Right lobe of liver (tissue), 6 donors: Measurements from ENCODE around the gene GGA1. TPM values are rescaled to one million over a fixed set of nuclear protein-coding genes. Genes with fewer than 3 reads are reported as not detected.

Experiments
- ATAC-seq, 4 donors: fragments of 200-7000 bp; cut with Tn5 transposase; one replicate each; pipeline ENCODE4 v1.9.1; 2020; ENCODE audit warnings: mild to moderate bottlenecking in 4 of 4, moderate library complexity in 4 of 4
- DNase-seq, 3 donors: peaks; one replicate each; pipeline ENCODE4 v3.0.0-alpha.2; 2020
- H3K27ac ChIP-seq, 3 donors: fragments of 200-600 bp; one replicate each; pipeline ENCODE4 v1.8.0; 2022
- H3K27me3 ChIP-seq, 2 donors: fragments of 200-600 bp; one replicate each; pipeline ENCODE4 v1.8.0; 2022
- H3K36me3 ChIP-seq, 4 donors: fragments of 200-600 bp; sonication (generic) in 1 of 4; one replicate each; pipeline versions ENCODE4 v1.5.1 to v1.8.0; 2017 to 2022; ENCODE audit warnings: control low read depth in 1 of 4
- H3K4me1 ChIP-seq, 4 donors: fragments of 200-600 bp; sonication (generic) in 1 of 4; one replicate each; pipeline versions ENCODE4 v1.5.1 to v1.8.0; 2017 to 2022; ENCODE audit warnings: control low read depth in 1 of 4
- H3K4me3 ChIP-seq, 3 donors: fragments of 200-600 bp; one replicate each; pipeline ENCODE4 v1.8.0; 2022
- H3K9me3 ChIP-seq, 4 donors: fragments of 200-600 bp; sonication (generic) in 1 of 4; one replicate each; pipeline versions ENCODE4 v1.5.1 to v1.8.0; 2017 to 2022; ENCODE audit warnings: control low read depth in 1 of 4
- CTCF ChIP-seq, 4 donors: fragments of 200-600 bp in 3 of 4; fragments of 450-650 bp in 1 of 4; IDR thresholded peaks; one replicate each; pipeline versions ENCODE4 v1.5.1 to v1.8.0; 2016 to 2022; ENCODE audit warnings: antibody characterized with exemption in 4 of 4, mild to moderate bottlenecking in 2 of 4
- POLR2A ChIP-seq: fragments of 450-650 bp; IDR thresholded peaks from one replicate; pipeline ENCODE4 v1.6.1; 2017; ENCODE audit warnings: antibody characterized with exemption, mild to moderate bottlenecking
- WGBS: methylation state at CpG from one replicate; pipeline ENCODE4 v1.1.6; 2018; ENCODE audit warnings: low coverage, low lambda C conversion rate; ENCODE audit not compliant: insufficient coverage; ENCODE audit errors: missing lambda C conversion rate; 5-methylcytosine and 5-hydroxymethylcytosine counted together
- intact Hi-C, 2 donors: fragments of 100-400 bp; cut with DNase I; formaldehyde crosslinking; loops; one replicate each; pipeline versions ENCODE4 v1.11.2 to v1.14.1; 2022
- total RNA-seq, 6 experiments: library from RNA; depleted of rRNA in 2 of 6; stranded (reverse); fragments of >200 nt in 2 of 6; fragmentation: NEBNext Ultra II Directional in 3 of 6; extraction: Animal tissue kit (Norgen Biotek cat#: 25700) in 3 of 6; gene quantifications; one replicate each; pipeline versions ENCODE4 v1.1.0 to v1.2.4, GENCODE V29; 2016 to 2023
- donor health status: DM: no; HTN: yes; CAD: no.
- donor health status: DM: no; HTN: no; CAD: no.
- donor health status: DM: no; HTN: no; CAD: no.
- donor health status: DM: no; HTN: yes; CAD: no.
- donor health status: DM: no; HTN: yes; CAD: no.

The GGA1 gene
- total RNA-seq, 6 experiments from 2014 or later: 18.4 to 27.3 (median 24.1) TPM

- Histone ChIP-seq H3K4me3 (no peak overlapping the region), H3K4me1 (peaks cover 0 to 89% (median 59%) of the 10 kb centered on the region in 4 donors), H3K9me3 (no peaks in the 10 kb centered on the region), H3K27ac (peak overlapping the region; percentile 47 to 99 (median 67)), H3K27me3 (no peaks in the 10 kb centered on the region), H3K36me3 (peaks cover 0 to 19% (median 7%) of the 10 kb centered on the region in 4 donors)
- ATAC-seq (peak; percentile 49 to 74 (median 68)), DNase-seq (peak; percentile 89 to 92 (median 92))
- intact Hi-C loops: no loop called here
- peak; percentile 36 for TF ChIP-seq POLR2A
- TF ChIP-seq CTCF (IDR thresholded peaks at IDR 0.05): peak; percentile 91 to 98 (median 95)
- WGBS: 6% methylated on average over 7 of the region's 16 CpGs
Measured at GRCh38 chr22:37566903-37567798, 41.5 kb upstream of the GGA1 start.

- Histone ChIP-seq H3K4me1 (peaks cover 0 to 80% (median 53%) of the 10 kb centered on the region in 4 donors), H3K36me3 (peaks cover 0 to 19% (median 7%) of the 10 kb centered on the region in 4 donors), H3K9me3 (no peaks in the 10 kb centered on the region), H3K27me3 (no peaks in the 10 kb centered on the region), H3K27ac (peak overlapping the region in 2 of 3 donors; percentile 57 to 99), H3K4me3 (no peak overlapping the region)
- WGBS: 53% methylated on average over 2 of the region's 15 CpGs
- intact Hi-C loops: no loop called here
- ATAC-seq: no peak
- TF ChIP-seq CTCF (IDR thresholded peaks at IDR 0.05) (no peak), POLR2A (no peak)
- DNase-seq: no peak
Measured at GRCh38 chr22:37568012-37568411, 40.6 kb upstream of the GGA1 start.

GRCh38 chr22:37568448-37569008 is 40.1 kb upstream of the GGA1 start:
- Histone ChIP-seq H3K36me3 (peaks cover 0 to 19% (median 7%) of the 10 kb centered on the region in 4 donors), H3K4me3 (no peak overlapping the region)
- intact Hi-C loops: no loop called here

More at GRCh38 chr22:37568448-37569008, 40.1 kb upstream of the GGA1 start:
- peak overlapping the region; percentile 5 to 99 (median 41) for H3K27ac ChIP-seq
- H3K4me1 ChIP-seq: peaks cover 0 to 77% (median 51%) of the 10 kb centered on the region in 4 donors
- H3K27me3 ChIP-seq: no peaks in the 10 kb centered on the region
- no peaks in the 10 kb centered on the region for H3K9me3 ChIP-seq
- TF ChIP-seq CTCF (IDR thresholded peaks at IDR 0.05): no peak
- TF ChIP-seq POLR2A: peak; percentile 8
- 65% methylated on average over 5 of the region's 14 CpGs for WGBS
- no peak for ATAC-seq
- DNase-seq: no peak
